Endothelial cell of umbilical vein (primary cell): ENCODE results near the gene GUCA2A. TPM values are rescaled to one million over a fixed set of nuclear protein-coding genes. Genes with fewer than 3 reads are reported as not detected.

ENCODE experiments used
- BruUV-seq: library from RNA; stranded (reverse); fragments of 400-500 nt; replicated peaks from 2 replicates; lab custom pipeline; 2021; lab: Mats Ljungman, UMichigan
- CTCF ChIA-PET: fragments of 300-600, 350-600 bp; sonication (Branson Sonifier 250); formaldehyde crosslinking; loops from one replicate; lab custom pipeline; 2021; ENCODE audit warnings: antibody characterized with exemption, inconsistent platforms; lab: Charles Lee
- POLR2A ChIA-PET: fragments of 300-600, 350-600 bp; sonication (Branson Sonifier 250); formaldehyde crosslinking; loops from one replicate; lab custom pipeline; 2021; ENCODE audit warnings: antibody characterized with exemption, inconsistent platforms; lab: Charles Lee
- DNase-seq: peaks from one replicate; pipeline ENCODE4 v3.0.0-alpha.2; 2011; ENCODE audit warnings: low read depth, low spot score
- FAIRE-seq: peaks from 2 replicates; lab custom pipeline; 2011; peaks lifted over from hg19 to GRCh38; lab: Jason Lieb, UNC
- H2AFZ ChIP-seq: 2 replicates; pipeline ENCODE4 v1.6.0; 2012; ENCODE audit warnings: low read depth, low read length, control low read depth, inconsistent platforms
- H3K27ac ChIP-seq: 2 replicates; pipeline ENCODE4 v1.5.1; 2011; ENCODE audit warnings: low read depth, mild to moderate bottlenecking, control low read depth, low read length, moderate library complexity; ENCODE audit not compliant: insufficient read depth
- H3K27me3 ChIP-seq, 2 experiments: 2 replicates each; pipeline versions ENCODE4 v1.6.0 to v1.6.1; 2011; ENCODE audit warnings: low read length in 2 of 2, mixed read lengths in 1 of 2; ENCODE audit not compliant: control insufficient read depth in 2 of 2, insufficient read depth in 2 of 2
- H3K36me3 ChIP-seq, 2 experiments: 2 replicates in 1 of 2; 3 replicates in 1 of 2; pipeline ENCODE4 v1.5.1; 2011; ENCODE audit warnings: low read length in 2 of 2, mild to moderate bottlenecking in 1 of 2, moderate library complexity in 1 of 2; ENCODE audit not compliant: control insufficient read depth in 2 of 2, insufficient read depth in 2 of 2; ENCODE audit errors: extremely low read depth in 1 of 2
- H3K4me1 ChIP-seq: 3 replicates; pipeline ENCODE4 v1.5.1; 2011; ENCODE audit warnings: mild to moderate bottlenecking, low read length; ENCODE audit not compliant: control insufficient read depth, insufficient read depth; ENCODE audit errors: extremely low read depth
- H3K4me2 ChIP-seq: 2 replicates; pipeline ENCODE4 v1.6.1; 2011; ENCODE audit warnings: low read length, control low read depth, mixed read lengths; ENCODE audit not compliant: insufficient read depth
- H3K4me3 ChIP-seq, 3 experiments: fragments of 200-600 bp in 1 of 3; sonication (generic), shearing (Covaris generic) in 1 of 3; replicated peaks in 1 of 3; 2 replicates each; pipeline ENCODE4 v1.5.1; 2011 to 2016; ENCODE audit warnings: control low read depth in 3 of 3, low read length in 3 of 3, mild to moderate bottlenecking in 2 of 3, inconsistent platforms in 1 of 3, low read depth in 1 of 3, moderate library complexity in 1 of 3; ENCODE audit not compliant: insufficient read depth in 1 of 3
- H3K79me2 ChIP-seq: 2 replicates; pipeline ENCODE4 v1.6.0; 2012; ENCODE audit warnings: low read length, inconsistent platforms; ENCODE audit not compliant: control insufficient read depth, insufficient read depth
- H3K9ac ChIP-seq: replicated peaks from 2 replicates; pipeline ENCODE3; 2011; ENCODE audit warnings: low read length, control low read depth; ENCODE audit not compliant: insufficient read depth; ENCODE audit errors: extremely low read depth
- H3K9me1 ChIP-seq: replicated peaks from 3 replicates; pipeline ENCODE4 v1.6.0; 2011; ENCODE audit warnings: mild to moderate bottlenecking, low read length; ENCODE audit not compliant: control insufficient read depth, insufficient read depth; ENCODE audit errors: extremely low read depth
- H3K9me3 ChIP-seq: replicated peaks from 2 replicates; pipeline ENCODE4 v1.5.1; 2012; ENCODE audit warnings: low read length, inconsistent platforms; ENCODE audit not compliant: control insufficient read depth, insufficient read depth
- H4K20me1 ChIP-seq: replicated peaks from 2 replicates; pipeline ENCODE3; 2011; ENCODE audit warnings: mild to moderate bottlenecking, low read length; ENCODE audit not compliant: control insufficient read depth, insufficient read depth; ENCODE audit errors: extremely low read depth
- EZH2 ChIP-seq: IDR thresholded peaks from 2 replicates; pipeline ENCODE4 v1.6.1; 2012; ENCODE audit warnings: borderline replicate concordance, low read depth, mild to moderate bottlenecking, moderate library complexity, low read length, inconsistent platforms; ENCODE audit not compliant: severe bottlenecking
- FOS ChIP-seq: IDR thresholded peaks from 2 replicates; pipeline ENCODE4 v1.6.1; 2011; ENCODE audit warnings: mild to moderate bottlenecking, low read length, moderate library complexity, borderline replicate concordance; ENCODE audit not compliant: insufficient read depth
- GATA2 ChIP-seq: IDR thresholded peaks from 2 replicates; pipeline ENCODE4 v1.7.0; 2011; ENCODE audit warnings: low read depth, mild to moderate bottlenecking, moderate library complexity, mixed read lengths, low read length; ENCODE audit not compliant: insufficient read length, insufficient read depth
- JUN ChIP-seq: IDR thresholded peaks from 2 replicates; pipeline ENCODE4 v1.6.1; 2011; ENCODE audit warnings: borderline replicate concordance, low read depth; ENCODE audit not compliant: insufficient read length, insufficient read depth
- MYC ChIP-seq: IDR thresholded peaks from one replicate; pipeline ENCODE4 v1.6.1; 2011; ENCODE audit warnings: mild to moderate bottlenecking, low read depth, low read length
- POLR2A ChIP-seq: IDR thresholded peaks from 2 replicates; pipeline ENCODE4 v1.6.1; 2012; ENCODE audit warnings: low read depth, mild to moderate bottlenecking, control low read depth, low read length
- POLR2AphosphoS5 ChIP-seq: IDR thresholded peaks from 2 replicates; pipeline ENCODE4 v1.6.1; 2012; ENCODE audit warnings: low read depth, mild to moderate bottlenecking, control low read depth, low read length, moderate library complexity; ENCODE audit not compliant: insufficient read depth
- dilution Hi-C: fragments of 300-500 bp; cut with MboI; formaldehyde crosslinking; loops from one replicate; pipeline ENCODE4 v1.15.0; 2019; ENCODE audit warnings: low sequenced_read_pairs; ENCODE audit not compliant: extremely low pct_ligation_motif_present
- intact Hi-C: fragments of 100-400 bp; cut with micrococcal nuclease; formaldehyde crosslinking; loops from one replicate; pipeline ENCODE4 v1.10.0; 2022
- polyA plus RNA-seq, 4 experiments: library from polyadenylated mRNA; depleted of rRNA in 3 of 4; stranded (reverse) in 3 of 4; unstranded in 1 of 4; fragments of >200 nt; gene quantifications; 2 replicates each; pipeline versions ENCODE4 v1.2.1 to v1.2.3, GENCODE V29; 2011 to 2012; ENCODE audit warnings: missing spikeins in 1 of 4
- total RNA-seq: library from RNA; stranded (reverse); gene quantifications from 2 replicates; pipeline ENCODE4 v1.2.3, GENCODE V29; 2021
- TF ChIP-seq, protein P1 (sequence below): IDR thresholded peaks from 2 replicates; pipeline ENCODE4 v1.6.1; 2011; ENCODE audit not compliant: insufficient read depth, insufficient read length
- TF ChIP-seq, protein P2 (sequence below), 2 donors: IDR thresholded peaks; 1 replicate in 1 of 2; 2 replicates in 1 of 2; pipeline ENCODE4 v1.5.1; 2011; ENCODE audit warnings: low read length in 2 of 2, mild to moderate bottlenecking in 2 of 2, moderate library complexity in 2 of 2, control low read depth in 1 of 2, inconsistent platforms in 1 of 2, low read depth in 1 of 2; ENCODE audit not compliant: insufficient read depth in 1 of 2; ENCODE audit errors: extremely low read depth in 1 of 2

GUCA2A gene
- total and polyA plus RNA-seq, 2 donors (not counting 3 experiments of a cell fraction or from before 2014, with no cell fraction given): not detected

DNA sequence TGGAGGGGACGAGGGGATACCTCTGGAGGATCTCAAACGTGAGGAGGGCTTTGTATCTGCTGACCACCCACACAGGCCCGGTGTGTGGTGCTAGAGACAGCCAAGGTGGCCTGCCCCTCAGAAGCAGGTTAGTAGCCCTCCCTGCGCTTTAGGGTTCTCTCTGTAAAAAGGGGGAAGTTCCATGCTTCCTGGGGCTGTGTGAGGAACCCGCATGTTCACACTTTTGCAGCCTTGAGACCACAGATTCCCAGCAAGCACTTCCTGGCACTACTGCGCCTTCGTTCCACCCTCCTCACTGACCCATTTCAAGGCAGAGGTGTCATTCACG, 19.2 kb downstream of the GUCA2A start:
- Histone ChIP-seq H3K4me1 (no peaks in the 10 kb centered on the region), H3K9me3 (no peaks in the 10 kb centered on the region), H3K9me1 (no peaks in the 10 kb centered on the region), H3K36me3 (no peaks in the 10 kb centered on the region), H4K20me1 (no peaks in the 10 kb centered on the region), H3K4me3 (no peak overlapping the region), H3K4me2 (no peak overlapping the region), H3K79me2 (no peaks in the 10 kb centered on the region), H3K27ac (no peak overlapping the region), H2AFZ (no peak overlapping the region), H3K9ac (no peak overlapping the region), H3K27me3 (peaks cover 21 to 22% of the 10 kb centered on the region in 2 experiments)
- DNase-seq: no peak
- dilution Hi-C loops: no loop called here
- intact Hi-C loops: loop anchor here (5.0 to 10.0 kb wide), 2 partner anchors 331 to 432 kb away; no protein-coding TSS in a partner anchor
- BruUV-seq: no TSS peak
- ChIA-PET POLR2A (no interaction called here), CTCF (interaction anchor here (3.1 kb wide), 1 partner anchor 27 kb away, joined by 58 read pairs; no protein-coding TSS in a partner anchor)
- FAIRE-seq: no peak
- TF ChIP-seq GATA2 (no peak), POLR2A (no peak), EZH2 (no peak), JUN (no peak), FOS (no peak), POLR2AphosphoS5 (no peak), MYC (no peak)
- TF ChIP-seq, protein P1, sequence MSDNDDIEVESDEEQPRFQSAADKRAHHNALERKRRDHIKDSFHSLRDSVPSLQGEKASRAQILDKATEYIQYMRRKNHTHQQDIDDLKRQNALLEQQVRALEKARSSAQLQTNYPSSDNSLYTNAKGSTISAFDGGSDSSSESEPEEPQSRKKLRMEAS: no peak
- TF ChIP-seq, protein P2, sequence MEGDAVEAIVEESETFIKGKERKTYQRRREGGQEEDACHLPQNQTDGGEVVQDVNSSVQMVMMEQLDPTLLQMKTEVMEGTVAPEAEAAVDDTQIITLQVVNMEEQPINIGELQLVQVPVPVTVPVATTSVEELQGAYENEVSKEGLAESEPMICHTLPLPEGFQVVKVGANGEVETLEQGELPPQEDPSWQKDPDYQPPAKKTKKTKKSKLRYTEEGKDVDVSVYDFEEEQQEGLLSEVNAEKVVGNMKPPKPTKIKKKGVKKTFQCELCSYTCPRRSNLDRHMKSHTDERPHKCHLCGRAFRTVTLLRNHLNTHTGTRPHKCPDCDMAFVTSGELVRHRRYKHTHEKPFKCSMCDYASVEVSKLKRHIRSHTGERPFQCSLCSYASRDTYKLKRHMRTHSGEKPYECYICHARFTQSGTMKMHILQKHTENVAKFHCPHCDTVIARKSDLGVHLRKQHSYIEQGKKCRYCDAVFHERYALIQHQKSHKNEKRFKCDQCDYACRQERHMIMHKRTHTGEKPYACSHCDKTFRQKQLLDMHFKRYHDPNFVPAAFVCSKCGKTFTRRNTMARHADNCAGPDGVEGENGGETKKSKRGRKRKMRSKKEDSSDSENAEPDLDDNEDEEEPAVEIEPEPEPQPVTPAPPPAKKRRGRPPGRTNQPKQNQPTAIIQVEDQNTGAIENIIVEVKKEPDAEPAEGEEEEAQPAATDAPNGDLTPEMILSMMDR (IDR thresholded peaks at IDR 0.05; ENCODE audit: extremely low read depth in 1 of 2, insufficient read depth in 1 of 2, low read depth in 1 of 2, low read length in 2 of 2): no peak
